SIG-M5 (cell line): Measurements from ENCODE around the gene RPS6KA5.

Experiments
- DNase-seq: peaks from one replicate; lab custom pipeline; 2025; lab: John Stamatoyannopoulos, UW

Gene RPS6KA5

DNA sequence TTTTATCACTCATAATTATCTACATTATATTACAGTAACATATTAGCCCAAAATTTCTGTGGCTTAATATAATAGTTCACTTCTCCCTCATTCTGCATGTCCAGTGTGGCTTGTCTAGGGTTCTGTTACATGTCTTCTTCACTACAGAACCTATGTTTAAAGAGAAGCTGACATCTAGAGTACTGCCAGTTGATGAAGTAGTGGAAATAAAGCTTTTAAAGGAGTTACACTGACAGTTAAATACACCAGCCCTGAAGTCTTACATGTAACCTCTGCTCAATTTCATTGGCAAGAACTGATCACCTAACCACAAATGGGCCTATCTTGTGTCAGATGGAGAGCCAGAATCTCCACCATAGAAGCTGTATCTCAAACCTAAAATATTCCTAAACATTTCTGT lies 32.9 kb downstream of the RPS6KA5 start:
- DNase-seq = no peak

DNA sequence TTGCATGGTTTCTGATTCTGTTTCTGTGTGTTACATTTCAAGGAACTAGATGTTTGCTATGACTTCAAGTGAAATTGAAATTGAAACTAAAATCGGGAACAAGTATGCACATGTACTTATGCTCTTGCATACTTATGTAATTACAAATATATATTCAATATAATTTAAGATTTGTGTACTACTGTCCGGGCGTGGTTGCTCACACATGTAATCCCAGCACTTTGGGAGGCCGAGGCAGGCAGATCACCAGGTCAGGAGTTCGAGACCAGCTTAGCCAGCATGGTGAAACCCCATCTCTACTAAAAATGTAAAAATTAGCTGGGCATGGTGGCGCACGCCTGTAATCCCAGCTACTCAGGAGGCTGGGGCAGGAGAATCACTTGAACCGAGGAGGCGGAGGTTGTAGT lies 37.8 kb downstream of the RPS6KA5 start:
- peak; percentile 75 for DNase-seq

DNA sequence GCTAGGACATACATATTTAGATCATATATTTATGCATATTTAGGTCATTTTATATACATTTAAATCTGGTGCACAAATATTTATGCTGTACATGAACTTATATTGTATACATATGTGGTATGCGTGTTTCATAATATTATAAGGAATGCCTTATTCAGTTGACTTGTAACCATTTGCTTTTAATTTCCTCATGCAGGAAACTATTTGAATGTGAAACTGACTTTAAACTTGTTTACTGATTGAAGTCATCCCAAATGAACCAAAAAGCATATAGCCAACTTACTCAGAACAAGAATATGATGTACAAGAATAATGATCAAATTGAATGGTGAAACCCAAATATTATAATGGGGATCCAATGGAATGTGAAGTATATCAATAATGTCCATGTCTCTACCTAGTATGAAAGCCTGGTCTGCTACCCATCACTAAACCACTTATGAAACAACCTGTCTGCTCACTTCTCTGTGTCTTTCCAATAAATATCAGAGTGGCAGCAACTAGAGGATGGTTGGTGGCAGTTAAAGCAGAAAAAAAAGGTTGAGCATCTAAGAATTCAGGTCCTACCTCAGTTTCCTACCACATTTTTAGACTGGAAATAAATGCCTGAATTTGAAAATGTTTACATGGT lies 38.3 kb downstream of the RPS6KA5 start:
- DNase-seq = no peak

DNA sequence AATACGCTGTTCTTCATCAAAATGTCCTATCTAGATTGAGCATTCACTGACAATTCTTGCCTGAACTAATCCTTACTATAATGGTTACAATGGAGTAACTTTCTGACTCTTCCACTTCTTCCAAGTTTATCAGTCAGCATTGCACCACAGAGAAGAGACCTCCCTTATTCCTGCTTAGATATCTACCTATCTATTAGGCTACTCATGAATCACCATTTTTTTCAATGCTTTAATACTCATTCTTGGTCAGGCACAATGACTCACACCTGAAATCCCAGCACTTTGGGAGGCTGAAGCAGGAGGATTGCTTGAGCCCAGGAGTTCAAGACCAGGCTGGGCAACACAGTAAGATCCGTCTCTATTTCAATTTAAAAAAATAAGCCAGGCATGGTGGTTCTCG lies 39.3 kb downstream of the RPS6KA5 start:
- DNase-seq = no peak

DNA sequence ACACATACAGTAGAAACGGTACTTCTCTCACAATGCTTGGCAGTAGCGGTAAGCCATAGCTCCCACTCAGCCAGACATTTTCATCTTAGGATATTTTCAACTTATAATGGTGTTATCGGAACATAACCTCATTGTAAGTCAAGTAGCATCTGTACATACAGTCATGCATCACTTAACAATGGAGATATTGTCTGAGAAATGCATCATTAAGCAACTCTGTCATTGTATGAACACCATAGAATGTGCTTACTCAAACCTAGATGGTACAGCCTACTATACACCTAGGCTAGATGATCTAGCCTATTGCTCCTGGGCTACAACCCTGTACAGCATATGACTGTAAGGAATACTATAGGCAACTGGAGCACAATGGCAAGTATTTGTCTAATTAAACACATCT lies 40.8 kb downstream of the RPS6KA5 start:
- no peak for DNase-seq

DNA sequence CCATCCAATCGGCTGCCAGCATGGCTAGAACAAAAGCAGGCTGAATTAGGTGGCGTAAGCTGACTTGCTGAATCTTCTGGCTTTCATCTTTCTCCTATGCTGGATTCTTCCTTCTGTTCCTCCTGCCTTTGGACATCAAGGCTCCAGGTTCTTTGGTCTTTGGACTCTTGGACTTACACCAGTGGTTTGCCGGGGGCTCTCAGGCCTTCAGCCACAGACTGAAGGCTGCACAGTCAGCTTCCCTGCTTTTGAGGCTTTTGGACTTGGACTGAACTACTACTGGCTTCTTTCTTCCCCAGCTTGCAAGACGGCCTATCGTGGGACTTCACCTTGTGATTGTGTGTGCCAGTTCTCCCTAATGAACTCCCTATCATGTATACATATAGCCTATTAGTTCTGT lies 42.0 kb downstream of the RPS6KA5 start:
- DNase-seq = no peak

DNA sequence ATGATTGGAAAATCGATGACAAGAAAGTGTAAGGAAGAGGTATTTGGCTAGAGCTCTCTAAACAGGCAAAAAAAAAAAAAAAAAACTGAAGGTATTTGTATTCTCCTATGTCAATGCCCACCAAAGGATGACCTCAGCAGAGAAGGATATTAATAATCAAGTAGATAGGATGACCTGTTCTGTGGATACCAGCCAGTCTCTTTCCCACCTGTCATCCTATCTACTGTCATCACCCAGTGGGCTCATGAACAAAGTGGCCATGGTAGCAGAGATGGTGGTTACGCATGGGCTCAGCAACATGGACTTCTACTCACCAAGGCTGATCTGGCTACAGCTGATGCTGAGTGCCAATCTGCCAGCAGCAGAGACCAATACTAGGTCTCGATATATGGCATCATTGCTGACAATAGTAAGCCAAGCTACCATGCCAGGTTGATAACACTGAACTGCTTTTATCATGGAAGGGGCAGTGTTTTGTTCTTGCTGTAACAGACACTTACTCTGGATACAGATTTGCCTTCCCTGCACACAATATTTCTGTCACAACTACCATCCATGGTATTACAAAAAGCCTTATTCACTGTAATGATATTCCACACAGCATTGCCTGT lies 43.5 kb downstream of the RPS6KA5 start:
- DNase-seq = no peak

DNA sequence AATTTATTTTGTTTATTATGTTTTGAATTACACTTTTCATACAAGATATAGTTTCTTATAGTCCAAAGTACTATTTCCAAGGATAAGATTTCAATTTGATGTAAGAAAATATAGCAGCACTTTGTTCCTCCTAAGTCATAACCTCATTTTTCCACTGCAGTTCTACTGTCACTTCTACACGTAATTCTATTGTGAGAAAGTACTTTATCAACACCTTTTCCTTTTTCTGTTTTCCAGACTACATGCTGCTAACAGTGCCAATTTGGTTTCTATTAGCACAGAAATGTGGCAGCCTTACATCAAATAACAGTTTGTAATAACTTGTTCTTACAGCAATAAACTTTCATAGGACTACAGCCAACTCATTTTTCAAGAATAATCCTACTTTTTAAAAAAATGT lies 45.0 kb downstream of the RPS6KA5 start:
- no peak for DNase-seq

DNA sequence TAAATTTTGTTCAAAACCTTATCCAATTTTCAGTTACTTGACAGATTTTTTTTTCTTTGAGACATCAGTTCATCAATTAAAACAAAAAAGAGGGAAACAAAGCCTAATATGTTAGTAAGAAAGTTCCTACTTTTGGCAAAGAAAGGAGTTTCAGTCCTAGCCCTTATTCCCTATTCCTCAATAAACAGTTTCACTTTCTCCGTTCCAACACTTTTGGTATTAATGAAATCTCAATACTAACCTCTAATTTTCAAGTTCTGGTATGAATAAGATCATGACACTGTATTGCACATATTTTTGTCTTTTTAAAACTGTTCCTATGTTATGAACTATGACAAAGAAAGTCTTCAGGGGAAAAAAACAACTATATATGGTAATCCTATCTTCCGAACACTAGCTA lies 48.4 kb downstream of the RPS6KA5 start:
- no peak for DNase-seq

DNA sequence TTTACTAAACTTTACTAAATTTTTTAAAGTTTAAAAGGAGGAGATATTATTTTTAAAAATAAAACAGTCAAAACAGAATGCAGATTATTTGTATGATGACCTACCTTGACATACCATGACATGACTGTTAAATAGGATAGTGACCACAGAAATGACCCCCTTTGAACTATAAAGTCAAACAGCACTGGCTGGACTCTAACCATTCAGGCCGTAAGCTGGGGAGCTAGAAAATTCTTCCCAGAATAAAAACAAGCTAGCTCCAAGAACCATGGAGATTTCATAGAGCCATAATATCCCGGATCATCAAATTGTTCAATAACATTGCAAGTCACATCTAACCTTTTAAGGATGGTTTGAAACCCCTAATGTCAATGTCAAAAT lies 50.3 kb downstream of the RPS6KA5 start:
- no peak for DNase-seq

DNA sequence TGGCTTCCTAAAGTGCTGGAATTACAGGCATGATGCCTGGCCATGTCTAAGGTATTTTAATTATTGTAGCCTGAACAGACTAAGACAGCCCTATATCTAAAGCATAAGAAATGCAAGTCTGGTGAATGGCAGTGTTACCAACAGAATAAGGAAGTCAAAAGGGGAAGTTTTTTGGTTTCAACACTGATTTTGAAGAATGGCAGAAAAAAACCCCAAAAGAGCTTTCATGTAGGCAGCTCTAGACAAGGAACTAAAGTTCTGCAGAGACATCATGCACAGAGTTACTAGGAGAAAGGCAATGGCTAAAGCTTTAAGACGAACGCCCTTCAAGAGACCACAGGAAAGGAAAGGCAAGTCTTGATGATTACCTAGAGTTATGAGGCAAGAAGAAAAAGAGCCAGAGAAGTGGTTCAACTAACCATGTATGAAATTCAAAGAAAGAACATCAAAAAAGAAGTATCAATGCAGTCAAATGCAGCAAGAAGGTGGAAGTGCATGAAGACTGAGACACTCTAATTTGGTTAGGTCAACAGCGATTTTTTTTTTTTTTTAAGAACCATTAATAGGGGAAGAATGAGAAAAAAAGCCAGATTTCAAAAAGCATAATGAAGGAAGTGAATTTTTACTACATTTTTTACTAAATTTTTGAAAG lies 50.8 kb downstream of the RPS6KA5 start:
- peak; percentile 87 for DNase-seq

DNA sequence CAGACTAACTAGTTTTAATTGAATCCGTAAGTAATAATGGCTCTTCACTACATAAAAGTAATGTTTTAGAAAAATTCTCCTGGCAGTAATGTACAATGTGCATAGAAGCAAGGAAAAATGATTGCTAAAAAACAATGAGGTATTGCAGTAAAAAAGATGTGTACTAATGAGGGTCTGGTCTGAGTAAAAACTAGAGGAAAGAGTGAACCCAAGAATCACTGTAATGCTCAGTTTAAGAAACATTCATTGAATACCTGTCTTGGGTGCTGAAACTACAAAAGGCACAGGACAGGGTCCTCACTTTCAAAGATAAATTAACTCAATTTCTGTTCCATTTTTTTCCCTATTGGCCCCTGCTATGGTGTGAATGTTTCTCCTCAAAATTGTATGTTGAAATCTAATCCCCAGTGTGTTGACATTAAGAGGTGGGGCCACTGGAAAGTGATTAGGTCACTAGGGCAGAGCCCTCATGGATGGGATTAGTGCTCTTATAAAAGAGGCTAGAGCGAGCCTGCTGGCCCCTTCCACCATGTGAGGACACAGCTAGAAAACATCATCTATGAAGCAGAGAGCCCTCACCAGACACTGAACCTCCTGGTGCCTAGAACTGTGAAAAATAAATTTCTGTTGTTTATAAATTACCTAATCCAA lies 51.6 kb downstream of the RPS6KA5 start:
- no peak for DNase-seq

DNA sequence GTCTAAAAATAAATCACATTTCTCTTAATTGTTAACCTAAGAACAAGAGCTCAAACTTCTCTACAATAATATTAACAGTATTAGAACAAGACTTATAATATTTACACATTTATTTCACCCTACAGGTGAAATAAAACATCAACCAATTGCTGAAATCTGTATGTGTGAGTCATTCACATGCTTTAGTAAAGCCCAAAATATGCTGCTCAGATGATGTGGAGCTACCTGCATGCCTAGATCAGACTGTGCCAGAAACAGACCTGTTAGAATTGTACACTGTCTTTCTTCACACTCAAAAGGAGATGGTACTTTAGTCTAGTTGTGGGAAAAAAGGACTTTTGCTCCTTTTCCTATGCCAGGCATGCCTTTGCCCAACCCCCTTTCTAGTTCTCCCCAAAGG lies 54.7 kb downstream of the RPS6KA5 start:
- DNase-seq = no peak

DNA sequence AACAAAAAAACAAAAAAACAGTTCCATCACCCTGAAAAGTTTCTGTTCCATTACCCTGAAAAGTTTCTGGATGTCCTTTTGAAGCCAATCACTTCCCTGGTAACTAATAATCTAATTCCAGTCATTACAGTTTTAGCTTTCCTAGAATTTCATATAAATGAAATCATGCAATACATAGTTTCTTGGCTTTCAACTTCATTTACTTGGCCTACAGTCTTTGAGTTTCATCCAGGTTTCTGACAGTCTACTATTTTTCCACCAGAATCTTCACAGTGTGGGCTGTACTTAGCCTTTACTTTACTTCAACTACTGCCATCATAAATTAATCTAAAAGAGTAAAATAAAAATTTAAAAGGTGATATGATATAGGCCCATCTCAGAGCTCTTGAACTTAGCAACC lies 55.5 kb downstream of the RPS6KA5 start:
- DNase-seq = no peak

DNA sequence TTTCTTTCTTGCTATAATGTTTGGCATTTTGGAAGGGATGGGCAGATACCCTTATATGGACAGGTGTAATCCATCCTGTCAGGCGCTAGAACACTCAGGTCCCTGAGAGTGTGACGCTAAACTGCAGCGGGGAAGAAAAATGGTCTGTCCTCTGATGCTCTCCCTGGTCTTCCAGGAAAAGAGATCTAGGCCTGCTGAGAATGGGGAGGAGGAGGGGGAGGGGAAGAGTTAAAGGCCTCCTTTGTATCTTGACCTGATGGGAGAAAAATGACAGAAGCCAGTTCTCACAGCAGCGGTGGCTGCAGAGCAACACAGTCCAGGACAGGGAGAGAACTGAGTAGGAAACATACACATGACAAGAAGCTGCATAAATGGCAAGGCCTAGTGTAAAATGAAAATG lies 61.1 kb downstream of the RPS6KA5 start:
- no peak for DNase-seq

DNA sequence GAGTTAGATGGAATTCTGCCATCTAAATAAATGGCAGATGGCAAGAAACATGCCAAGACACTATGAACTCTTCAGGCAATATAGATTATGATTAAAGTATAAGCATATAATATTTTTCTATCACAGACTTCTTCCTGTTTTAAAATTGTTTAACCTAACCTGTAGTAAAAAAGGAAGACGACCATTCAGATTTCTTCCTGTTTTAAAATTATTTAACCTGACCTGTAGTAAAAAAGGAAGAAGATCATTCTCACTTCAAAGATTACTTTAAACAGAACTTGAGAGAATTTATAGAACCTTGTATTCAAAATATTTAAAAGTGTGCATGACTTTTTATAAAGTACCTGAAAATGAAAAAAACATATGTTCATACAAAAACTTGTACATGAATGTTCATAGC lies 63.5 kb downstream of the RPS6KA5 start:
- no peak for DNase-seq

DNA sequence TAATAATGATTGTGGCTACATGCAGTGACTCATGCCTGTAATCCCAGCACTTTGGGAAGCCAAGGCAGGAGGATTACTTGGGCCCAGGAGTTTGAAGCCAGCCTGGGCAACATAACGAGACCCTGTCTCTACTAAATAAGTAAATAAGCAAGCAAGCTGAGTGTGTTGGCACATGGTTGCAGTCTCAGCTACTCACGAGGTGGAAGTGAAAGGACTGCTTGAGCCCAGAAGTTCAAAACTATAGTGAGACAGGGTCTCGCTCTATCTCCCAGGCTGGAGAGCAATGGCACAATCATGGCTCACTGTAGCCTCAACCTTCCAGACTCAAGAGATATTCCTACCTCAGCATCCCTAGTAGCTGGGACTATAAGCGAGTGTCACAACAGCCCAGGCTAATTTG lies 64.7 kb downstream of the RPS6KA5 start:
- DNase-seq = no peak

DNA sequence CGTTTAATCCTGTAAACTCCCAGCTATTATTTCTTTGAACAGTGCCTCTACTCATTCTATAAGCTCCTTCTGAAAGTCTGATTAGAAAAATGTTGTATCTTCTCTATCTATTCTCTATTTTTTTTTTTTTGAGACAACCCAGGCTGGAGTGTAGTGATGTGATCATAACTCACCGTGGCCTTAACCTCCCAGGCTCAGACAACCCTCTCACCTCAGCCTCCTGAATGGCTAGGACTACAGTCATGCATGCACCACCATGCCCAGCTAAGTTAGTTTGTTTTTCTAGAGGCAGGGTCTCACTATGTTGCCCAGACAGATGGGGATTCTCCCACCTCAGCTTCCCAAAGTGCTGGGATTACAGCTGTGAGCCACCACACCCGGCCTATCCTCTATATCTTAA lies 66.6 kb downstream of the RPS6KA5 start:
- DNase-seq = no peak

DNA sequence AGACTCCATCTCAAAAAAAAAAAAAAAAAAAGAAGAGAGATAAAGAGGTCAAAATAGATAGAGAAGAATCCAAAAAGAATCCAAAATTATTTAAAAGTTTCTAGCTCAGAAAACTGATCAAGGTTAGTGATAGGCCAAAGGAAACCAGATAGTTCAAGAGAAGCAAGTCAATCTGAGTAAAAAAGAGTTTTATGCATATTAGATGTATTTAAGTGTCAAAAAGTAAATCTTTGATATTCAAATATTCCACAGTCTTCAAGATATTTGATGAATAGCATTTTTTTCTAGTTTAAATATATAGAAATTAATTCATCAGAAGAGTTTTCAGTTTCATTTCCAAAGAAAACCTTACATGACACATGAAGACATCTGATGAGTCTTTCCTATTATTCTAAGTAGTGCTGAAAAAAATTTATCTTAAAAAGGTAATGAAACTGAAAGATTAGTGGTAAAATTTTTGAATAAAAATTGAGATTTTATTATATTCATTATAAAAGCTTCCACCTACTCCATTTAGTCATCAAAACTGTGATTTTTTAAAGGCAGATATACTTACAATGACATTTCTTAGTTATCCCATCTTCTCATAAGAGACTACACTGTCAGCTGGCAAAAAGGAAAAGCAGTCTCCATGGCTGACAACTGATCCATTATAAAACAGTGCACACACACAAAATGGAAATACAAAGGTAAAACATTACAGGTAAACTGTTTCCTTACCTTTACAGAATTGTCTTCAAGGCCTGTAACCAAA lies 68.6 kb downstream of the RPS6KA5 start:
- no peak for DNase-seq

DNA sequence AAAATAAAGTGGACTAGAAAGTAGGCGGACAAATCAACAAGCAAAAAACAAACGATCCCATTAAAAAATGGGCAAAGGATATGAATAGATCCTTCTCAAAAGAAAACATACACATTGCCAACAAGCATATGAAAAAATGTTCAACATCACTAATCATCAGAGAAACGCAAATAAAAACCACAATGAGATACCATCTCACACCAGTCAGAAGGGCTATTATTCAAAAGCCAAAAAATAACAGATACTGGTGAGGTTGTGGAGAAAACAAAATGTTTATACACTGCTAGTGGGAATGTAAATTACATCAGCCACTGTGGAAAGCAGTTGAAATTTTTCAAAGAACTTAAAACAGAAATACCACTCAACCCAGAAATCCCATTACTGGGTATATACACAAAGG lies 70.3 kb downstream of the RPS6KA5 start:
- DNase-seq = no peak

DNA sequence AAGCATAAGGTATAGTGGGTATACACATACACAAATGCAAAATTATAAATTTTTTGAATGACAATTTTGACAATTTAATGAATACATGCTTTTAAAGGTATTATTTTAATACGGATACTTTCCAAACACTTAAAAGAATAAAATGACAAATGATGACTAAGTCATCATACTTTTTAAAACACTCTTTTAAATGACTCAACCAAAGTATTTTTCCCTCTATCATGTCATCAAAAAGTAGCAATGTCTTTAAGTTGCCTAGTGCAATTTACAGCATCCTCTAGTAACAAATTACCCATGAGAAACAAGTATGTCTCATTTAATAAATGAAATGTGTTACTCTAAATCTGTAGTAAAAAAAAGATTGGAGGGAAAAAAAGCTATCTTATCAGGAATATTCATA lies 73.3 kb downstream of the RPS6KA5 start:
- no peak for DNase-seq

DNA sequence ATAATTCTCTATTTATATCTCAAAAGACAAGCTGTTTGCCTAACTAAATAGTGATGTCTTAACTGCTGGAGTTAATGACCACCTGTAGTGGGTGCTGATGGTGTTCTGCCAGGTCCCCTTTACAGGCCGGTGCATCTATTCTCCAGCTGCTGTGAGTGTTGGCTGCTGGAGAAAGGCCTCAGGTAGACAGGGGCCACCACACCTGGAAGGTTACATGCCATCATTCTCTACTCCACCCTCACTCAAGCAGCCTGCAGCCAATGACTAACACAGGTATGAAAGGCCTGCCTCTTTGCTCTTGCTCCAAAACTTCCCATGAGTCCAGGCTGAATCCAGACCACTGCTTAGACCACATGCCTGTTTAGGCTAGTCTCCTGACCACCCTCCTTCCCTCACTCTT lies 73.9 kb downstream of the RPS6KA5 start:
- DNase-seq = no peak
